Breast epithelium (tissue), 3 donors: ENCODE data around the gene TAMALIN.

ENCODE experiments used
- CTCF ChIP-seq, 3 donors: fragments of 450-650 bp; IDR thresholded peaks; one replicate each; pipeline ENCODE4 v1.5.1; 2016 to 2017; ENCODE audit warnings: antibody characterized with exemption in 3 of 3, mild to moderate bottlenecking in 3 of 3, moderate library complexity in 3 of 3
- POLR2A ChIP-seq: fragments of 450-650 bp; IDR thresholded peaks from one replicate; pipeline ENCODE4 v1.6.1; 2016; ENCODE audit warnings: antibody characterized with exemption, mild to moderate bottlenecking, moderate library complexity

DNA sequence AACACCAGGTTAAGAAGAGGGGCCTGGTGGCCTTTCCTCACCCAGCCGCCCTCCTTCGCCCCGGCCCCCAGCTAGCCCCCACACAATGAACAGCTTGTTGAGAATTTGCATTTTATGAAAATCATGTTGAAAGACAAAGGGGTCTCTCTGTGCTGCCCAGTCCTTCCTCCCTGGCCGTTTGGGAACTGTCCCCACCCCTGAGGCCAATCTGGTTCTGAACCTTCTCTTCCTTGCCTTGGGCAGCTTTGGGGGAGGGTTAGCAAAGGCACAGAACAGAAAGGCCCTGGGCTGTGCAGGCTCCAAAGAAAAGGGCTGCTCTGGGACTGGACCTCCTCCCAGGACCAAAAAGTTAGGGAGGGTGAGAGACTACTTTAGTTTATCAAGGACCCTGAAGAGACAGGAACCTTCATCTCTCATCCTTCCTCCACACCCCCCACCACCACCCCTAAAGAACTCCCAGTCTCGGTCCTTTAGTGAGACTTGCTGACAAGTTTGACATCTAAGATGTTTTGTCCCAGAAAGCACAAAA, 1.3 kb downstream of the TAMALIN start:
- TF ChIP-seq CTCF (IDR thresholded peaks at IDR 0.05) = no peak
- no peak for TF ChIP-seq POLR2A
